Dendritic cell treated with granulocyte-macrophage colony-stimulating factor and Interleukin-4, amounts not matched to agents 40 ng/mL and 50 ng/mL, for 4 days (primary cell): ENCODE measurements around the gene MYPOP.
"Not testable (repeated sequence)": the region's sequence is repeated elsewhere in the genome, so short reads cannot be mapped to it uniquely, and the experiment has no call there.

ENCODE experiments used
- H3K27ac Mint-ChIP-seq: one replicate; pipeline ENCODE4 v1.8.0; 2022; ENCODE audit warnings: mild to moderate bottlenecking, mixed read lengths
- H3K27me3 Mint-ChIP-seq: one replicate; pipeline ENCODE4 v1.8.0; 2022; ENCODE audit warnings: mild to moderate bottlenecking, mixed read lengths
- H3K36me3 Mint-ChIP-seq: one replicate; pipeline ENCODE4 v1.8.0; 2022; ENCODE audit warnings: low read depth, mixed read lengths
- H3K4me1 Mint-ChIP-seq: one replicate; pipeline ENCODE4 v1.8.0; 2022; ENCODE audit warnings: low read depth, mixed read lengths
- H3K4me3 Mint-ChIP-seq: one replicate; pipeline ENCODE4 v1.8.0; 2022; ENCODE audit warnings: mild to moderate bottlenecking, moderate library complexity, mixed read lengths
- H3K9me3 Mint-ChIP-seq: one replicate; pipeline ENCODE4 v1.8.0; 2022; ENCODE audit warnings: mixed read lengths
- intact Hi-C: fragments of 100-400 bp; cut with micrococcal nuclease; formaldehyde crosslinking; loops from one replicate; pipeline ENCODE4 v1.15.0; 2022

MYPOP gene

GRCh38 chr19:45899919-45900589, 2.4 kb downstream of the MYPOP start:
- intact Hi-C loops: loop anchor here (10.0 kb wide), 1 partner anchor 95 kb away; the partner anchor contains the start of gene CCDC61
- Mint-ChIP-seq H3K27me3 (peaks cover 5% of the 10 kb centered on the region), H3K4me3 (no peak overlapping the region), H3K36me3 (peaks cover 58% of the 10 kb centered on the region), H3K4me1 (peaks cover 40% of the 10 kb centered on the region), H3K27ac (no peak overlapping the region), H3K9me3 (no peaks in the 10 kb centered on the region)

GRCh38 chr19:45899253-45899652, 3.2 kb downstream of the MYPOP start:
- Mint-ChIP-seq H3K4me1 (peaks cover 43% of the 10 kb centered on the region), H3K27me3 (peaks cover 4% of the 10 kb centered on the region), H3K9me3 (no peaks in the 10 kb centered on the region), H3K4me3 (no peak overlapping the region), H3K36me3 (peaks cover 65% of the 10 kb centered on the region), H3K27ac (no peak overlapping the region)
- intact Hi-C loops: no loop called here

- H3K4me3 Mint-ChIP-seq: no peak overlapping the region
Observed at GRCh38 chr19:45897261-45897812, 5.1 kb downstream of the MYPOP start.

DNA sequence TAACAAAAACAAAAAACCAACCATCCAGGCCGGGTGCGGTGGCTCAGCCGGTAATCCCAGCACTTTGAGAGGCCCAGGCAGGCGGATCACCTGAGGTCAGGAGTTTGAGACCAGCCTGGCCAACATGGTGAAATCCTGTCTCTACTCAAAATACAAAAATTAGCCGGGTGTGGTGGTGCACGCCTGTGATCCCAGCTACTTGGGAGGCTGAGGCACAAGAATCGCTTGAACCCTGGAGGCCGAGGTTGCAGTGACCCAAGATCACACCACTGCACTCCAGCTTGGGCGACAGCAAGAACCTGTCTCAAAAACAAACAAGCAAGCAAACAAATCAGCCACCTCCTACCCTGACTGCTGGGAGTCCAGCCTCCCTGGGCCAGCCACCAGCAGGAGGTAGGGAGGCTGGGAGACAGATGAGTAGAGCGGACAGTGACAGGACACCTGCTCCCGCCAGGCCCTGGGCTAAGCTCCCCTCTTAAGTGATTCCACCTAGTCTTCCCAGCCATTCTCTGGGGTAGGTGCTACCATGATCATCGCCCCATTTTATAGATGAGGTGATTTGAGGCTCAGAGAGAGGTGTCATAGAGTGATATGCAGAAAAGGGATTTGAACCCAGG, 6.3 kb downstream of the MYPOP start:
- H3K4me3 Mint-ChIP-seq, intact Hi-C loops, H3K27me3 Mint-ChIP-seq, H3K9me3 Mint-ChIP-seq: not testable (repeated sequence)
- Mint-ChIP-seq H3K4me1 (peaks cover 53% of the 10 kb centered on the region), H3K27ac (peak overlapping the region; percentile 24), H3K36me3 (peaks cover 68% of the 10 kb centered on the region)

More at GRCh38 chr19:45897261-45897812, 5.1 kb downstream of the MYPOP start:
- Mint-ChIP-seq H3K27me3 (no peaks in the 10 kb centered on the region), H3K27ac (peak overlapping the region; percentile 27), H3K36me3 (peaks cover 67% of the 10 kb centered on the region), H3K9me3 (no peaks in the 10 kb centered on the region), H3K4me1 (peaks cover 55% of the 10 kb centered on the region)
- intact Hi-C loops: no loop called here

GRCh38 chr19:45895519-45895972, 6.9 kb downstream of the MYPOP start:
- no peaks in the 10 kb centered on the region for H3K9me3 Mint-ChIP-seq
- no peaks in the 10 kb centered on the region for H3K27me3 Mint-ChIP-seq
- peaks cover 68% of the 10 kb centered on the region for H3K36me3 Mint-ChIP-seq
- H3K4me1 Mint-ChIP-seq: peaks cover 48% of the 10 kb centered on the region
- H3K4me3 Mint-ChIP-seq: no peak overlapping the region
- peak overlapping the region; percentile 24 for H3K27ac Mint-ChIP-seq
- intact Hi-C loops: no loop called here

DNA sequence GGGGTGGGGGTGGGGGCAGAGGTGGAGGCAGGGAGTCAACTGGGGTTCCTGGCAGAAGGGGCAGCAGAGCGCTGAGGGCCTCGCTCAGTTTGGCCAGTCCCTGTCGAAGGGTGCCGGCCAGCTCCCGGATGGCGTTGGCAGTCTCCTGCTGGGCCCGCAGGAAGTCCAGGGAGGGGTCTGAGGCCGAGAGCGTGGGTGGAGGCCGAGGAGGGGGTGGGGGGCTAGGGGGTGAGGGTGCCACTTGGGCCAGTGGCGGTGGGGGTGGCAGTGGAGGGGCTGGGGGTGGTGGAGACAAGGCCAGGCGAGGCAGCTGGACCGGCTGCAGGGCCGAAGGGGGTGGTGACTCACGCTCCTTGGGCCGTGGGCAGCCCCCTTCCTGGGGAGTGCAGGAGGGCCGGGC, 11.5 kb downstream of the MYPOP start:
- Mint-ChIP-seq H3K36me3 (peaks cover 61% of the 10 kb centered on the region), H3K4me1 (peaks cover 39% of the 10 kb centered on the region), H3K27ac (no peak overlapping the region), H3K27me3 (no peaks in the 10 kb centered on the region), H3K9me3 (no peaks in the 10 kb centered on the region), H3K4me3 (no peak overlapping the region)
- intact Hi-C loops: no loop called here

- intact Hi-C loops: no loop called here
- H3K27me3 Mint-ChIP-seq: no peaks in the 10 kb centered on the region
Observed at GRCh38 chr19:45889210-45889885, 13.1 kb downstream of the MYPOP start.

GRCh38 chr19:45887200-45887710, 15.2 kb downstream of the MYPOP start:
- peaks cover 39% of the 10 kb centered on the region for H3K4me1 Mint-ChIP-seq
- H3K27ac Mint-ChIP-seq: peak overlapping the region; percentile 89
- peaks cover 4% of the 10 kb centered on the region for H3K27me3 Mint-ChIP-seq
- H3K4me3 Mint-ChIP-seq: peak overlapping the region; percentile 85
- peaks cover 42% of the 10 kb centered on the region for H3K36me3 Mint-ChIP-seq
- H3K9me3 Mint-ChIP-seq: no peaks in the 10 kb centered on the region
- intact Hi-C loops: no loop called here

More at GRCh38 chr19:45889210-45889885, 13.1 kb downstream of the MYPOP start:
- no peak overlapping the region for H3K27ac Mint-ChIP-seq
- peaks cover 47% of the 10 kb centered on the region for H3K36me3 Mint-ChIP-seq
- H3K9me3 Mint-ChIP-seq: no peaks in the 10 kb centered on the region
- H3K4me1 Mint-ChIP-seq: peaks cover 41% of the 10 kb centered on the region
- H3K4me3 Mint-ChIP-seq: no peak overlapping the region

DNA sequence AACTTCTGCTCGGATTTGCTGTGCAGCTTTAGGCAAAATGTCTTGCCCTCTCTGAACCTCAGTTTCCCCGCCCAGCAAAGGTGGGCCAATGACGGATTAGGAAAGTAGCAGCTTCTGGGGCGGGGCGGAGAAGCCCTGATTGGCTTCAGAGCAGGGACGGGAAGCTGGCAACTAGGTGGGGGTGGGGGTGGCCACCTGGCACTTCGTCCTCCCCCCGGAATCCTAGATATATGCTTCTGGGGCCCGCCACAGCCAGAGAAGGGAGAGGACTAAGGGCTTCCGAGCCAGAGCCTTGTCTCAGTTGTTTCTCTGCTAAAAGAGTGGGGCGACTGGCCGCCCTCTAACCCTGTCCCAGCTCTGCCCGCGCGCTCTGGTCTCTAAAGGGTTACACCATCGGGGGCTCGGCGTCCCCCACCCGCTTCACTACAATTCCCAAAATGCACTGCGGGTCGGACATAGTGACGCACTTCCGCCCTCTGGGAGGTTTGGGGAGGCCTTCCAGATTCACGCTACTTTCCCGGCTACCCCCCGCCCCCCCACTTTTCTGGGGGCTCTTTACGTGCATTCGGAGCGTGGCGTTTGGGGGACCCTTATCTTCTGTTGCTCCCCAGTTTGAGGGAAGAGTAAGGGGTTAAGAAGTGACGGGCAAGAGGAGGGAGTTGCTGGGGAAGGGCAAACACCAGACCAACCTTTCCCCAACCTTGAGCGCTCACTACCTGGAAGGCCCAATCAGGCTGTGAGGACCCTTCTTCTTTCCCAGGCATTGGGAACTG, 15.8 kb downstream of the MYPOP start:
- Mint-ChIP-seq H3K4me1 (peaks cover 34% of the 10 kb centered on the region), H3K27ac (peak overlapping the region; percentile 89)
- intact Hi-C loops: loop anchor here (1.0 kb wide), 1 partner anchor 23 kb away; the partner anchor contains the start of gene SYMPK

GRCh38 chr19:45885556-45886426, 16.6 kb downstream of the MYPOP start, which contains the start of gene IRF2BP1:
IRF2BP1 (minus strand) TSS chr19:45886141; CDS start chr19:45885774, 367 bp downstream.
- H3K36me3 Mint-ChIP-seq: peaks cover 27% of the 10 kb centered on the region
- H3K4me3 Mint-ChIP-seq: peak within 1 kb of the TSS; percentile 85
- H3K4me1 Mint-ChIP-seq: peaks cover 34% of the 10 kb centered on the region
- H3K9me3 Mint-ChIP-seq: no peaks in the 10 kb centered on the region
- intact Hi-C loops: loop anchor here (1.0 kb wide), 1 partner anchor 22 kb away; the partner anchor contains the start of gene SYMPK
- H3K27me3 Mint-ChIP-seq: peaks cover 13% of the 10 kb centered on the region
- H3K27ac Mint-ChIP-seq: peak within 1 kb of the TSS; percentile 89

More for the DNA sequence above, 15.8 kb downstream of the MYPOP start:
- H3K4me3 Mint-ChIP-seq: peak overlapping the region; percentile 85
- H3K27me3 Mint-ChIP-seq: peaks cover 8% of the 10 kb centered on the region
- no peaks in the 10 kb centered on the region for H3K9me3 Mint-ChIP-seq
- peaks cover 35% of the 10 kb centered on the region for H3K36me3 Mint-ChIP-seq

DNA sequence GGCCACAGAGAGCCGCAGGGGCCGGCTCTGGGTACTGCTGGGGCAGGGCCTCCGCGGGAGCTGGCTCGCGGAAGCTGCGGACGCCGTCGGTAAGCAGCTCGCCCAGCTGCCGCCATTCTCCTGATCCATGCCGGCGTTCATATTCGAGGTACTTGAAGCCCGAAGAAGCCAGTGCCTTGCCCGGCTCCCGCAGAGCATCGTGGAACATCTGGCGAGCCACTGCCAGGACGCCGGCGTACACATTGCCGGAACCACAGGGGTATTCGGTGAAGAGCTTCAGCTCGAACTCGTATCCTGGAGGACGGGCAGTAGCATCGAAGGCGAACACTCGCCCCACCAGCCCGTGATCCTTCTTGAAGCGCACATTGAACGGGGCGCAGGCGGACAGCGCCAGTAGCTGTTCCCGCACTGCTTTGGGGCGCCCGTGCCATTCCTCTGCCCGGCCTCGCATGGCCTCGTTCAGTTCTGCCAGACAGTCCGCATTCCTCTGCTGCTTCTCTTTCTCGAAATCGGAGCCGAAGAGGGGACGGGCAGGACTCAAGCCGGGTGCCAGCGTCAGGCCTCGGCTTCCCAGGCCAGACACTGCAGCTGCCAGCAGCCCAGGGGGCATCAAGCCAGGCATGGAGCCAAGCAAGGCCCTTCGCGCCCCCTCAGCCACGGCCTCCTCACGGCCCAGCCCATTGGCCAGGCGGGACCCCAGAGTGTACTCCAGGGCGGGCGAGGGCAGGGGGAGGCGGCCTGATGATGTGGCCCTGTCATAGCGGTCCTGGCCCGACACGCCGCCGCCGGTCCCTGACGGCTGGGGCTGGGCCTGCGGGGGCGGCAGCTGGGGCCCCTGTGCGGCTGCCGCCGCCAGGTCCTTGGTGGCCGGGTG, 17.5 kb downstream of the MYPOP start:
- Mint-ChIP-seq H3K27me3 (peaks cover 20% of the 10 kb centered on the region), H3K9me3 (no peaks in the 10 kb centered on the region), H3K4me3 (peak overlapping the region; percentile 85), H3K4me1 (peaks cover 29% of the 10 kb centered on the region), H3K27ac (no peak overlapping the region), H3K36me3 (peaks cover 18% of the 10 kb centered on the region)
- intact Hi-C loops: loop anchor here (5.0 kb wide), 1 partner anchor 68 kb away; the partner anchor contains the start of gene RSPH6A
